Progenitor cell of endocrine pancreas (in vitro differentiated cells): Measurements from ENCODE around the gene G3BP2. TPM values are rescaled to one million over a fixed set of nuclear protein-coding genes. Genes with fewer than 3 reads are reported as not detected.
"Not testable (repeated sequence)": the region's sequence is repeated elsewhere in the genome, so short reads cannot be mapped to it uniquely, and the experiment has no call there.

Experiments
- DNase-seq: peaks from one replicate; pipeline ENCODE4 v3.0.0; 2021; ENCODE audit warnings: low spot score; ENCODE audit not compliant: unreplicated experiment
- H3K27ac Mint-ChIP-seq: 2 replicates; pipeline ENCODE4 v1.8.0; 2021; ENCODE audit warnings: mild to moderate bottlenecking, moderate library complexity, mixed read lengths
- H3K27me3 Mint-ChIP-seq: 2 replicates; pipeline ENCODE4 v1.8.0; 2021; ENCODE audit warnings: mixed read lengths
- H3K36me3 Mint-ChIP-seq: 2 replicates; pipeline ENCODE4 v1.8.0; 2022; ENCODE audit warnings: mixed read lengths; ENCODE audit not compliant: insufficient read depth
- H3K4me1 Mint-ChIP-seq: 2 replicates; pipeline ENCODE4 v1.8.0; 2021; ENCODE audit warnings: low read depth, mixed read lengths
- H3K4me3 Mint-ChIP-seq: 2 replicates; pipeline ENCODE4 v1.8.0; 2021; ENCODE audit warnings: low read depth, mild to moderate bottlenecking, moderate library complexity, mixed read lengths
- H3K9me3 Mint-ChIP-seq: 2 replicates; pipeline ENCODE4 v1.8.0; 2021; ENCODE audit warnings: low read depth, mixed read lengths
- CTCF ChIP-seq: fragments of 200-600 bp; sonication (generic); IDR thresholded peaks from one replicate; pipeline ENCODE4 v1.5.0; 2021; ENCODE audit warnings: antibody characterized with exemption, mild to moderate bottlenecking; ENCODE audit not compliant: unreplicated experiment
- total RNA-seq: library from RNA; stranded (reverse); gene quantifications from 2 replicates; pipeline ENCODE4 v1.2.1, GENCODE V29; 2021

The G3BP2 gene
- total RNA-seq, 1 donor from 2014 or later: 157 TPM

- Mint-ChIP-seq H3K27me3 (no peaks in the 10 kb centered on the region), H3K27ac (no peak overlapping the region), H3K4me1 (peaks cover 2% of the 10 kb centered on the region), H3K9me3 (no peaks in the 10 kb centered on the region), H3K4me3 (no peak overlapping the region), H3K36me3 (peaks cover 17% of the 10 kb centered on the region)
- no peak for TF ChIP-seq CTCF
- DNase-seq: no peak
Measured at GRCh38 chr4:75696581-75696980, 23.4 kb upstream of the G3BP2 start.

GRCh38 chr4:75696071-75696470 is 22.9 kb upstream of the G3BP2 start:
- Mint-ChIP-seq H3K4me1 (peaks cover 2% of the 10 kb centered on the region), H3K4me3 (no peak overlapping the region), H3K27me3 (no peaks in the 10 kb centered on the region), H3K9me3 (no peaks in the 10 kb centered on the region), H3K36me3 (peaks cover 17% of the 10 kb centered on the region), H3K27ac (no peak overlapping the region)
- DNase-seq: no peak
- TF ChIP-seq CTCF: no peak

DNA sequence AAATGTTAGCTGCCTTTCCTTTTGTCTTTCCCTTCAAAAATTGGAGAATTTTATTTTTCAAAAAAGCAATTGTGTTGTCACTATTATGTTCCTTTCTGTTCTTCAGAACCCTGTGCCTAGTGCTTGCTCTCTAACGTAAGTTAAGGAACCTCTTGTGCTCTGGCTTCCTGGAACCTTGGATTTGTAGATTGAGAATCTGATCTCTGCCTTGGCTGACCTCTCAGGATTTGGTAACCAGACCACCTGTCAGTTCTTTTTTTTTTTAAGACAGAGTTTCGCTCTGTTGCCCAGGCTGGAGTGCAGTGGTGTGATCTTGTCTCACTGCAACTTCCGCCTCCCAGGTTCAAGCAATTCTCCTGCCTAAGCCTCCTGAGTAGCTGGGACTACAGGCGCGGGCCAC is 18.9 kb upstream of the G3BP2 start:
- H3K36me3 Mint-ChIP-seq: peaks cover 28% of the 10 kb centered on the region
- not testable (repeated sequence) for H3K4me3 Mint-ChIP-seq, H3K4me1 Mint-ChIP-seq, DNase-seq, H3K27ac Mint-ChIP-seq, H3K27me3 Mint-ChIP-seq, H3K9me3 Mint-ChIP-seq

GRCh38 chr4:75687125-75687524 is 13.9 kb upstream of the G3BP2 start:
- not testable (repeated sequence) for H3K9me3 Mint-ChIP-seq, DNase-seq, H3K4me1 Mint-ChIP-seq, H3K27me3 Mint-ChIP-seq, H3K27ac Mint-ChIP-seq, H3K4me3 Mint-ChIP-seq
- H3K36me3 Mint-ChIP-seq: peaks cover 24% of the 10 kb centered on the region

DNA sequence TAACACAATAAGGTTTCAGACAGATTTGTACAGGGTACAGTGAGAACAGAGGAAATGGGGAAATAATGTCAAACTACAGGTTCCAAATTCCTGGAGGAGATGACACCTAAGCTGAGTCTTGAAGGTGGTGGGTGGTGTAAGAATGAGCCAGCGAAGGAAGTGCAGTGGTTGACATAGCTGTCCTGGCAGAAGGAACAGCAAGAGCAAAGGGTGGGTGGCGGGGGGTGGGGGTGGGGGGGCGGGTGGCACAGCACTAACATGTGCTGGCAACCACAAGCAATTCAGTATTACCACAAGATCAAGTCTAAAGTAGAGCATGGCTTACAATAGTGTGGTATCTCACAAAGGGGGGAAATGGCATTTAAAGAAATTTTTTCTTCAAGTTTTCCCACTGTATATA is 13.1 kb upstream of the G3BP2 start:
- Mint-ChIP-seq H3K4me3 (no peak overlapping the region), H3K36me3 (peaks cover 19% of the 10 kb centered on the region), H3K9me3 (peaks cover 3% of the 10 kb centered on the region), H3K4me1 (no peaks in the 10 kb centered on the region), H3K27me3 (no peaks in the 10 kb centered on the region), H3K27ac (no peak overlapping the region)
- no peak for DNase-seq
- TF ChIP-seq CTCF: no peak

DNA sequence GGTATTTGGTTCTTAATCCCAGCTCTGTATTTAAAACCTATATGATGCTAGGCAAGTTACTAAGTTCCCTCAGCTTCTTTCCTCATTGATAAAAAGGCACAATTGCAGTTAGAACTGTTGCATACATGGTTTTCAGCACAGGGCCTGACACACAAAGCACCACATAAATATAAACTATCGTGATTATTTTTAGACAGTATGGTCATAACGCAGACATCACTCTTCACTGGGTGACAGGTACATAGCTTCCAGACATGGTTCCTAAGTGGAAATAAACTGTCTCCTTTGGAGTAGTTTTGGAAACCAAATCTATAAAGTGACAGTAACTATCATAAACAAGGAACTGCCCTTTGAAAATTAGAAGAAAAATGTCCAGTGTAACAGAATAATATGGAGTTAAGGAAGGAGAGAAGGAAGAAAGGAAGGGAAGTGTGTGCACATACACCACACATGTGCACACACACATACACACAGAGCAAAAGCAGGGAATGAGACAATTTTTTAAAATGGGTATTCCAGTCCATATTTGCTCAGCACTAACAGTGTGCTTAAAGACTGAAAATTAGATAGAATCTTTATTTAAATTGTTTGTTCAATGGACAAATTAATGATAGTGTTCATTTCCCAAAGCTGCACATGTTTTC is 12.5 kb upstream of the G3BP2 start:
- no peaks in the 10 kb centered on the region for H3K4me1 Mint-ChIP-seq
- H3K27ac Mint-ChIP-seq: no peak overlapping the region
- H3K27me3 Mint-ChIP-seq: no peaks in the 10 kb centered on the region
- DNase-seq: no peak
- no peak overlapping the region for H3K4me3 Mint-ChIP-seq
- peaks cover 3% of the 10 kb centered on the region for H3K9me3 Mint-ChIP-seq
- peaks cover 19% of the 10 kb centered on the region for H3K36me3 Mint-ChIP-seq
- no peak for TF ChIP-seq CTCF
